Right lobe of liver (tissue), 6 donors: Measurements from ENCODE around the gene STAM. TPM values are rescaled to one million over a fixed set of nuclear protein-coding genes. Genes with fewer than 3 reads are reported as not detected.

Experiments
- ATAC-seq, 4 donors: fragments of 200-7000 bp; cut with Tn5 transposase; one replicate each; pipeline ENCODE4 v1.9.1; 2020; ENCODE audit warnings: mild to moderate bottlenecking in 4 of 4, moderate library complexity in 4 of 4
- DNase-seq, 3 donors: peaks; one replicate each; pipeline ENCODE4 v3.0.0-alpha.2; 2020
- H3K27ac ChIP-seq, 3 donors: fragments of 200-600 bp; one replicate each; pipeline ENCODE4 v1.8.0; 2022
- H3K27me3 ChIP-seq, 2 donors: fragments of 200-600 bp; one replicate each; pipeline ENCODE4 v1.8.0; 2022
- H3K36me3 ChIP-seq, 4 donors: fragments of 200-600 bp; sonication (generic) in 1 of 4; one replicate each; pipeline versions ENCODE4 v1.5.1 to v1.8.0; 2017 to 2022; ENCODE audit warnings: control low read depth in 1 of 4
- H3K4me1 ChIP-seq, 4 donors: fragments of 200-600 bp; sonication (generic) in 1 of 4; one replicate each; pipeline versions ENCODE4 v1.5.1 to v1.8.0; 2017 to 2022; ENCODE audit warnings: control low read depth in 1 of 4
- H3K4me3 ChIP-seq, 3 donors: fragments of 200-600 bp; one replicate each; pipeline ENCODE4 v1.8.0; 2022
- H3K9me3 ChIP-seq, 4 donors: fragments of 200-600 bp; sonication (generic) in 1 of 4; one replicate each; pipeline versions ENCODE4 v1.5.1 to v1.8.0; 2017 to 2022; ENCODE audit warnings: control low read depth in 1 of 4
- CTCF ChIP-seq, 4 donors: fragments of 200-600 bp in 3 of 4; fragments of 450-650 bp in 1 of 4; IDR thresholded peaks; one replicate each; pipeline versions ENCODE4 v1.5.1 to v1.8.0; 2016 to 2022; ENCODE audit warnings: antibody characterized with exemption in 4 of 4, mild to moderate bottlenecking in 2 of 4
- POLR2A ChIP-seq: fragments of 450-650 bp; IDR thresholded peaks from one replicate; pipeline ENCODE4 v1.6.1; 2017; ENCODE audit warnings: antibody characterized with exemption, mild to moderate bottlenecking
- WGBS: methylation state at CpG from one replicate; pipeline ENCODE4 v1.1.6; 2018; ENCODE audit warnings: low coverage, low lambda C conversion rate; ENCODE audit not compliant: insufficient coverage; ENCODE audit errors: missing lambda C conversion rate; 5-methylcytosine and 5-hydroxymethylcytosine counted together
- intact Hi-C, 2 donors: fragments of 100-400 bp; cut with DNase I; formaldehyde crosslinking; loops; one replicate each; pipeline versions ENCODE4 v1.11.2 to v1.14.1; 2022
- total RNA-seq, 6 experiments: library from RNA; depleted of rRNA in 2 of 6; stranded (reverse); fragments of >200 nt in 2 of 6; fragmentation: NEBNext Ultra II Directional in 3 of 6; extraction: Animal tissue kit (Norgen Biotek cat#: 25700) in 3 of 6; gene quantifications; one replicate each; pipeline versions ENCODE4 v1.1.0 to v1.2.4, GENCODE V29; 2016 to 2023
- donor health status: DM: no; HTN: yes; CAD: no.
- donor health status: DM: no; HTN: no; CAD: no.
- donor health status: DM: no; HTN: no; CAD: no.
- donor health status: DM: no; HTN: yes; CAD: no.
- donor health status: DM: no; HTN: yes; CAD: no.

The STAM gene
- total RNA-seq, 6 experiments from 2014 or later, result 7.9 to 13.4 (median 8.2) TPM

GRCh38 chr10:17701301-17701700 is 57.4 kb downstream of the STAM start:
- DNase-seq (no peak), ATAC-seq (no peak)
- Histone ChIP-seq H3K36me3 (peaks cover 0 to 1% (median 0%) of the 10 kb centered on the region in 4 donors), H3K4me3 (no peak overlapping the region), H3K27me3 (no peaks in the 10 kb centered on the region), H3K9me3 (no peaks in the 10 kb centered on the region), H3K27ac (no peak overlapping the region), H3K4me1 (no peaks in the 10 kb centered on the region)
- intact Hi-C loops, result no loop called here
- WGBS, result 100% methylated on average over 3 of the region's 3 CpGs
- TF ChIP-seq POLR2A, result no peak
- TF ChIP-seq CTCF (IDR thresholded peaks at IDR 0.05), result no peak

GRCh38 chr10:17703706-17704105 is 59.8 kb downstream of the STAM start:
- H3K4me3 ChIP-seq, result no peak overlapping the region
- intact Hi-C loops, result no loop called here
- ATAC-seq (no peak), DNase-seq (no peak)
- TF ChIP-seq POLR2A (no peak), CTCF (IDR thresholded peaks at IDR 0.05) (no peak)
- H3K27me3 ChIP-seq, result no peaks in the 10 kb centered on the region
- H3K36me3 ChIP-seq, result peaks cover 0 to 3% (median 0%) of the 10 kb centered on the region in 4 donors
- no peak overlapping the region for H3K27ac ChIP-seq
- no peaks in the 10 kb centered on the region for H3K4me1 ChIP-seq
- 100% methylated on average over 2 of the region's 3 CpGs for WGBS
- H3K9me3 ChIP-seq, result no peaks in the 10 kb centered on the region

- H3K27ac ChIP-seq, result no peak overlapping the region
- no peak for TF ChIP-seq POLR2A
- no peak for TF ChIP-seq CTCF (IDR thresholded peaks at IDR 0.05)
- intact Hi-C loops, result no loop called here
- H3K4me3 ChIP-seq, result no peak overlapping the region
- H3K27me3 ChIP-seq, result no peaks in the 10 kb centered on the region
- ATAC-seq (no peak), DNase-seq (no peak)
- H3K4me1 ChIP-seq, result no peaks in the 10 kb centered on the region
- 100% methylated on average over 5 of the region's 10 CpGs for WGBS
- no peaks in the 10 kb centered on the region for H3K9me3 ChIP-seq
- peaks cover 0 to 6% (median 5%) of the 10 kb centered on the region in 4 donors for H3K36me3 ChIP-seq
These were observed 64.9 kb downstream of the STAM start for GRCh38 chr10:17708821-17709220.

GRCh38 chr10:17709492-17709891 is 65.5 kb downstream of the STAM start:
- Histone ChIP-seq H3K27me3 (no peaks in the 10 kb centered on the region), H3K27ac (no peak overlapping the region), H3K9me3 (no peaks in the 10 kb centered on the region), H3K4me1 (no peaks in the 10 kb centered on the region), H3K36me3 (peaks cover 0 to 8% (median 5%) of the 10 kb centered on the region in 4 donors), H3K4me3 (no peak overlapping the region)
- ATAC-seq (no peak), DNase-seq (no peak)
- intact Hi-C loops, result no loop called here
- TF ChIP-seq CTCF (IDR thresholded peaks at IDR 0.05) (no peak), POLR2A (no peak)
- WGBS, result 89% methylated on average over 5 of the region's 5 CpGs

GRCh38 chr10:17710181-17710580 is 66.2 kb downstream of the STAM start:
- WGBS, result 71% methylated on average over 3 of the region's 4 CpGs
- intact Hi-C loops, result no loop called here

More at GRCh38 chr10:17710181-17710580, 66.2 kb downstream of the STAM start:
- Histone ChIP-seq H3K36me3 (peaks cover 0 to 14% (median 6%) of the 10 kb centered on the region in 4 donors), H3K4me3 (no peak overlapping the region), H3K27me3 (no peaks in the 10 kb centered on the region), H3K9me3 (no peaks in the 10 kb centered on the region), H3K4me1 (no peaks in the 10 kb centered on the region), H3K27ac (no peak overlapping the region)
- no peak for ATAC-seq
- TF ChIP-seq POLR2A, result no peak
- no peak for DNase-seq
